CD8-positive, alpha-beta memory T cell (primary cell): Measurements from ENCODE around the gene SIRPB1. TPM values are rescaled to one million over a fixed set of nuclear protein-coding genes. Genes with fewer than 3 reads are reported as not detected.

ENCODE experiments used
- CTCF ChIA-PET: fragments of 350-600 bp; sonication (Branson Sonifier 250); formaldehyde crosslinking; loops from one replicate; lab custom pipeline; 2021; ENCODE audit warnings: antibody characterized with exemption; lab: Charles Lee
- POLR2A ChIA-PET: fragments of 350-600 bp; sonication (Branson Sonifier 250); formaldehyde crosslinking; loops from one replicate; lab custom pipeline; 2021; ENCODE audit warnings: antibody characterized with exemption; lab: Charles Lee
- DNase-seq, 5 donors: peaks; one replicate each; pipeline versions ENCODE4 v3.0.0 to v3.0.0-alpha.2; 2020 to 2022; ENCODE audit warnings: mixed read lengths in 1 of 5
- H3K27ac ChIP-seq: one replicate; pipeline ENCODE4 v1.7.0; 2013; ENCODE audit warnings: low read depth, mild to moderate bottlenecking, low read length, moderate library complexity
- H3K27me3 ChIP-seq: 2 replicates; pipeline ENCODE4 v1.7.0; 2013; ENCODE audit warnings: low read length, mild to moderate bottlenecking; ENCODE audit not compliant: insufficient read depth, poor library complexity, severe bottlenecking
- H3K36me3 ChIP-seq: 2 replicates; pipeline ENCODE4 v1.7.0; 2013; ENCODE audit warnings: mild to moderate bottlenecking, low read length, moderate library complexity; ENCODE audit not compliant: insufficient read depth
- H3K4me1 ChIP-seq: 2 replicates; pipeline ENCODE4 v1.7.0; 2013; ENCODE audit warnings: mild to moderate bottlenecking, low read length, moderate library complexity; ENCODE audit not compliant: insufficient read depth
- H3K4me3 ChIP-seq: 2 replicates; pipeline ENCODE4 v1.7.0; 2013; ENCODE audit warnings: mild to moderate bottlenecking, low read length
- H3K9me3 ChIP-seq: 2 replicates; pipeline ENCODE4 v1.7.0; 2013; ENCODE audit warnings: mild to moderate bottlenecking, low read length
- H3K27ac Mint-ChIP-seq, 8 donors: one replicate each; pipeline ENCODE4 v1.8.0; 2020 to 2021; ENCODE audit warnings: mixed read lengths in 8 of 8, mild to moderate bottlenecking in 6 of 8, inconsistent platforms in 3 of 8, moderate library complexity in 3 of 8
- H3K27me3 Mint-ChIP-seq, 2 donors: one replicate each; pipeline ENCODE4 v1.8.0; 2020 to 2021; ENCODE audit warnings: mixed read lengths in 2 of 2, mild to moderate bottlenecking in 1 of 2, moderate library complexity in 1 of 2
- H3K36me3 Mint-ChIP-seq, 3 donors: one replicate each; pipeline ENCODE4 v1.8.0; 2020 to 2021; ENCODE audit warnings: mixed read lengths in 3 of 3, inconsistent platforms in 1 of 3, mild to moderate bottlenecking in 1 of 3
- H3K4me1 Mint-ChIP-seq, 3 donors: one replicate each; pipeline ENCODE4 v1.8.0; 2020 to 2021; ENCODE audit warnings: mixed read lengths in 3 of 3, inconsistent platforms in 1 of 3, mild to moderate bottlenecking in 1 of 3
- H3K4me3 Mint-ChIP-seq, 7 donors: one replicate each; pipeline ENCODE4 v1.8.0; 2020 to 2021; ENCODE audit warnings: mixed read lengths in 7 of 7, mild to moderate bottlenecking in 6 of 7, moderate library complexity in 4 of 7, inconsistent platforms in 2 of 7
- H3K9me3 Mint-ChIP-seq, 5 donors: one replicate each; pipeline ENCODE4 v1.8.0; 2020 to 2022; ENCODE audit warnings: mixed read lengths in 5 of 5, mild to moderate bottlenecking in 3 of 5, moderate library complexity in 2 of 5, inconsistent platforms in 1 of 5
- polyA plus RNA-seq: library from polyadenylated mRNA; unstranded; fragments of 300-500 nt; fragmentation: Illumina TruSeq; gene quantifications from one replicate; pipeline ENCODE4 v1.2.3, GENCODE V29; 2021
- total RNA-seq, 2 experiments: library from RNA; stranded (reverse); gene quantifications; one replicate each; pipeline ENCODE4 v1.2.3, GENCODE V29; 2021

The SIRPB1 gene
- total and polyA plus RNA-seq, 3 experiments from 2014 or later: 0.93 to 2.3 (median 1.5) TPM

DNA sequence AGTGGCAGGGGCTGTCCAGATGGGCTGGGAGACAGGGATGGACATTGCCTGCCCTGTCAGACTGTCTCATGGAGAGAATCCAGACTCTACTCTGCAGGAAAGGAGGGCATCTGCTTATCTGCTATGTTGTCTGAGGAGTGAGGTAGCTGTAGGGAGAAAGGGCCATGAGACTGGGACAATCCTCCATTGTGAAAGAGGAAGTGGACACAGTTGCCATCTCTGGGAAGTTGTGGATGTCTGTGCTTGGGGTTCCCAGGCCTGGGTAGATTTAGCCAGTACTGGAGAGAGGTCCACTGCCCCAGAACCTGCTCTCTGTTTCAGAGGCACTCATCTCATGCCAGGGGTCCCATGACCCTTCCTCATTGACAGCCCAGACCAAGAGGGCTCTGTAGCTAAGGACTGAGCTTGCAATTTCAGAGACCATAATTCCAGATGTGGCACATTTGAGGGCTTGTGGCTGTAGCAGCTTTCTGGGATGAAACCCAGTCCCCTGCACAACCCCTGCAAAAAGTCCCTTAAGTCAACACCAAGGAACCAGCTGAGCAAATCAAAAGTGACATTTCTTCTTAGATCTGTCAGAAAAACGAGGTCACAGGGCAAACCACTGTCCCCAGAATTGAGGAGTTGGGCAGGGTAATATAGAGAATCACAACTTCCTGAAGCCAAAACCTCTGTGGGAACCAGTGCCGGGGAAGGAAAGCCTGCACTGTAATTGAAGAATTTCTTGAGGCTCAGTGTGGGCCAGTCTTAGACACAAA lies 41.9 kb upstream of the SIRPB1 start:
- Histone ChIP-seq H3K4me3 (no peak overlapping the region), H3K9me3 (no peaks in the 10 kb centered on the region), H3K36me3 (no peaks in the 10 kb centered on the region), H3K27ac (no peak overlapping the region), H3K4me1 (peaks cover 97% of the 10 kb centered on the region), H3K27me3 (no peaks in the 10 kb centered on the region)
- H3K27me3 Mint-ChIP-seq: no peaks in the 10 kb centered on the region
- H3K36me3 Mint-ChIP-seq: peaks cover 0 to 4% (median 0%) of the 10 kb centered on the region in 3 donors
- no peak for DNase-seq
- no peaks in the 10 kb centered on the region for H3K9me3 Mint-ChIP-seq
- H3K4me1 Mint-ChIP-seq: peaks cover 95 to 100% (median 99%) of the 10 kb centered on the region in 3 donors
- ChIA-PET CTCF (interaction anchor here (1.1 kb wide), 1 partner anchor 115 kb away, joined by 3 read pairs; no protein-coding TSS in a partner anchor), POLR2A (no interaction called here)
- peak overlapping the region; percentile 70 to 95 (median 89) for H3K27ac Mint-ChIP-seq
- H3K4me3 Mint-ChIP-seq: peak overlapping the region; percentile 54 to 71 (median 57)

DNA sequence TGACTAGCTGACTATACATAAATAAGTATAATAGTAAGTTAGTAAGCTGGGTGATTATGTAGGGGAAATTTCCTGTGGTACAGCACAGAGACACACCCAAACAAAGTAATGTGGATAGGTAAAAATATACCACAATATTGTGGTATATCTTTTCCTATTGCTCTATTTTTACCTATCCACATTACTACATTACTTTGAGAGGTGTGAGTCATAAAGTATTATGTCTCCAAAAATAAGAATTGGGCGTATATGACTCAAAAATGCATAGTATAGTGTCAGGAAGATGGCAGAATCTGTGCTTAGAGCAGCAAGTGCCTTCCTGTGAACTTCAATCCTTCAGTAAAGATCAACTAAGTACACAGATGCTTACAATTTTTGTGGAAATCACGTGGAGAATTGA lies 40.4 kb upstream of the SIRPB1 start:
- Histone ChIP-seq H3K4me1 (peaks cover 84% of the 10 kb centered on the region), H3K4me3 (no peak overlapping the region), H3K36me3 (no peaks in the 10 kb centered on the region), H3K9me3 (no peaks in the 10 kb centered on the region), H3K27me3 (no peaks in the 10 kb centered on the region), H3K27ac (no peak overlapping the region)
- Mint-ChIP-seq H3K27me3 (no peaks in the 10 kb centered on the region), H3K4me3 (peak overlapping the region; percentile 25 to 89 (median 65)), H3K4me1 (peaks cover 92 to 96% (median 95%) of the 10 kb centered on the region in 3 donors), H3K9me3 (no peaks in the 10 kb centered on the region), H3K36me3 (peaks cover 0 to 4% (median 0%) of the 10 kb centered on the region in 3 donors), H3K27ac (peak overlapping the region; percentile 61 to 94 (median 90))
- ChIA-PET CTCF (interaction anchor here (1.2 to 1.6 kb wide), 2 partner anchors 10 to 11 kb away, joined by 3 read pairs; no protein-coding TSS in a partner anchor), POLR2A (no interaction called here)
- peak in 1 of 5 donors; percentile 27 for DNase-seq

DNA sequence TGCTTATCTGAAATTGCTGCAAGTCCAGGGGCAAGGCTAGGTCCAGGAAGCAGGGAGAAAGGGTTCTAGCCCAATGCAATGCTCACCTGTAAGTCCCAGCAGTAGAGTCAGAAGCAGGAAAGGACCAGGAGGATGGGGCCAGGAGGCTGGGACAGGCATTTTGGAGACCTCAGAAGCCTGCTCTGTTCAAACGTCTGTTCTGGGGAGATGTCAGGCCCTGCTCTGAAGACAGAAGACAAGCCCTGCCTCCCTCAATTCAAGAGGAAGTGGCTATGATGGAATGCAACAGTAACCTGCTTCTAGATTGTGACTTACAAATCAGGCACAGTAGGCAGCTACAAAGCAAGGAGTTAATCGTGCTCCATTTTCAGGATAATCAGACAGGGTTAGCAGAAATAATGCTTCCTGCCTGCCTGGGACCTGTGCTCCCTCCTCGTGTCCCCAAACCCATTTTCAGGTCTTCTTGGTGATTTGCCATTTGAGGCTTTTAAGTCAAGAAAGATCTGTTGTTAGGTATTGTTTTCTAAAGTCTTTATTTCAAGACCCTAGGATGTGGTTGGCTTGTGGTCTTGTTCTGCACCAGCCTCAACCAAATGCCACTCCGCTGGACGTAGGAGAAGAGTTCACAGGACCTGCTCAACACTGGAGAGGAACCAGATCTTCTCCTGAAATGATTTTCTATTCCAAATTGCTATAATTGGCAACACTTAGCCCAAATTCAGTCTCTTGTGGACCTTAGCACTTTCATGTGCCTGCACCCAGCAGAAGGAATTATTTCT lies 37.9 kb upstream of the SIRPB1 start, which contains the start of gene SIRPG:
Gene SIRPG (minus strand): TSS at position 224 of the 779 bp plus-strand sequence. CDS start 65 bp downstream, at position 159.
- peaks cover 92 to 96% (median 95%) of the 10 kb centered on the region in 3 donors for H3K4me1 Mint-ChIP-seq
- ChIA-PET CTCF (no interaction called here), POLR2A (no interaction called here)
- Histone ChIP-seq H3K4me3 (peak within 1 kb of the TSS; percentile 68), H3K27me3 (no peaks in the 10 kb centered on the region), H3K27ac (peak within 1 kb of the TSS; percentile 39), H3K36me3 (no peaks in the 10 kb centered on the region), H3K9me3 (no peaks in the 10 kb centered on the region), H3K4me1 (peaks cover 83% of the 10 kb centered on the region)
- H3K27ac Mint-ChIP-seq: peak within 1 kb of the TSS; percentile 90 to 99 (median 92)
- no peaks in the 10 kb centered on the region for H3K27me3 Mint-ChIP-seq
- peaks cover 5 to 21% (median 17%) of the 10 kb centered on the region in 3 donors for H3K36me3 Mint-ChIP-seq
- H3K4me3 Mint-ChIP-seq: peak within 1 kb of the TSS; percentile 85 to 94 (median 89)
- H3K9me3 Mint-ChIP-seq: peaks cover 0 to 6% (median 4%) of the 10 kb centered on the region in 5 donors
- peak in 1 of 5 donors; percentile 51 for DNase-seq

DNA sequence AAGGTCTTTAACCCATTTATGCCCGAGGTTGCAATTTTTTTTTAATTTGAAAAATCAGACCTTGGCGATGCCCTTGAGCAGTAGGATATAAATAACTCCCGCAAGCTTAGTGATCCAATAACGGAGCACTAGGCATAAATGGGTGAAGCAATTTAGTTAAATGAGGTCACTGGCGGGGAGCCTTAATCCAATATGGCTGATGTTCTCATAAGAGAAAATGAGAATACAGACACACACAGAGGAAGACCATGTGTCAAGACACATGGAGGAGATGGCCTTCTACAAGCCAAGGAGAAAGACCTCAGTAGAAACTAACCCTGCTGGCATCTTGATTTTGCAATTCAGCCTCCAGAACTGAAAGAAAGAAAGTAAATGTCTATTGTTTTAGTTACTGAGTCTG lies 37.0 kb upstream of the SIRPB1 start:
- Mint-ChIP-seq H3K4me3 (peak overlapping the region; percentile 85 to 94 (median 89)), H3K36me3 (peaks cover 5 to 25% (median 19%) of the 10 kb centered on the region in 3 donors), H3K9me3 (peaks cover 0 to 6% (median 4%) of the 10 kb centered on the region in 5 donors), H3K27me3 (no peaks in the 10 kb centered on the region), H3K4me1 (peaks cover 90 to 96% (median 95%) of the 10 kb centered on the region in 3 donors), H3K27ac (peak overlapping the region; percentile 90 to 99 (median 92))
- CTCF ChIA-PET: no interaction called here
- no peaks in the 10 kb centered on the region for H3K9me3 ChIP-seq
- no peak for DNase-seq
- H3K27me3 ChIP-seq: no peaks in the 10 kb centered on the region
- no peaks in the 10 kb centered on the region for H3K36me3 ChIP-seq
- H3K4me3 ChIP-seq: peak overlapping the region; percentile 68
- H3K4me1 ChIP-seq: peaks cover 83% of the 10 kb centered on the region
- peak overlapping the region; percentile 39 for H3K27ac ChIP-seq
- POLR2A ChIA-PET: interaction anchor here (0.7 kb wide), 1 partner anchor 9 kb away, joined by 3 read pairs; no protein-coding TSS in a partner anchor

DNA sequence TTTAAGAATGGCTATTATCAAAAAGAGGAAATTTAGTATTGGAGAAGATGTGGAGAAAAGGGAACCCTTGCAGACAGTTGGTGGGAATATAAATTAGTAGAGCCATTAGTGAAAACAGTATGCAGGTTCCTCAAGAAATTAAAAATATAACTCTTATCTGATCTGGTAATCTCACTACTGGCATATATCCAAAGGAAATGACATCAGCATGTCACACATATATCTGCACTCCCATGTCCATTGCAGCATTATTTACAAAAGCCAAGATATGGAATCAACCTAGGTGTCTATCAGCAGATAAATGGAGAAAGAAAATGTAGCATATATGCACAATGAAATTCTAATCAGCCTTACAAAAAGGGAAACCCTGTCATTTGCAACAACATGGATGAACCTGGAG lies 35.2 kb upstream of the SIRPB1 start:
- H3K4me3 Mint-ChIP-seq: peak overlapping the region; percentile 76 to 92 (median 85)
- Histone ChIP-seq H3K4me3 (peak overlapping the region; percentile 46), H3K27ac (no peak overlapping the region), H3K36me3 (no peaks in the 10 kb centered on the region), H3K9me3 (no peaks in the 10 kb centered on the region), H3K4me1 (peaks cover 83% of the 10 kb centered on the region), H3K27me3 (no peaks in the 10 kb centered on the region)
- peak in 2 of 5 donors; percentile 47 to 59 for DNase-seq
- POLR2A ChIA-PET: no interaction called here
- no peaks in the 10 kb centered on the region for H3K27me3 Mint-ChIP-seq
- H3K27ac Mint-ChIP-seq: peak overlapping the region; percentile 82 to 96 (median 91)
- CTCF ChIA-PET: interaction anchor here (1.0 to 1.5 kb wide), 2 partner anchors 10 to 79 kb away, joined by 4 to 5 read pairs; no protein-coding TSS in a partner anchor
- peaks cover 0 to 7% (median 4%) of the 10 kb centered on the region in 5 donors for H3K9me3 Mint-ChIP-seq
- peaks cover 89 to 96% (median 95%) of the 10 kb centered on the region in 3 donors for H3K4me1 Mint-ChIP-seq
- peaks cover 8 to 27% (median 19%) of the 10 kb centered on the region in 3 donors for H3K36me3 Mint-ChIP-seq

DNA sequence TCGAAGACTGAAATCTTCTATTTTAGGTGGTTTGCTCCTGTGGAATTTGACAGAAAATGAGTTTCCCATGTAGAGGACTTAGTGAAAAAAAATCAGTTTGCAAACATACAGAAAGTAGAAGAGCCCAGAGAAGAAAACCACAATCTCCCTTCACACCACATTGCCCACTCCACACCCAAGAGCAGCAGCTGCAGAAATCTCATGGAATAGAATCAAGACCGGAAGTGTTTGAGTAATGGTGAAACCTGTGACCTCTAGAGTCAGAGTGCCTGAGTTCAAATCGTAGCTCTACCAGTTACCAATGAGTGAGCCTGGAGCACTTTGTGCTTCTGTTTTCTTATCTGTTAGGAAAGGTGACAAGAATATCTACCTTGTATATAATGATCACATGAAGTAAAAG lies 33.2 kb upstream of the SIRPB1 start:
- peaks cover 8% of the 10 kb centered on the region for H3K36me3 ChIP-seq
- peaks cover 75 to 91% (median 87%) of the 10 kb centered on the region in 3 donors for H3K4me1 Mint-ChIP-seq
- H3K27ac Mint-ChIP-seq: peak overlapping the region; percentile 55 to 90 (median 79)
- H3K4me3 Mint-ChIP-seq: peak overlapping the region; percentile 15 to 85 (median 64)
- H3K27me3 ChIP-seq: no peaks in the 10 kb centered on the region
- H3K9me3 ChIP-seq: no peaks in the 10 kb centered on the region
- no peak overlapping the region for H3K27ac ChIP-seq
- POLR2A ChIA-PET: no interaction called here
- H3K4me3 ChIP-seq: peak overlapping the region; percentile 28
- peaks cover 13 to 42% (median 32%) of the 10 kb centered on the region in 3 donors for H3K36me3 Mint-ChIP-seq
- H3K9me3 Mint-ChIP-seq: peaks cover 0 to 7% (median 4%) of the 10 kb centered on the region in 5 donors
- H3K27me3 Mint-ChIP-seq: no peaks in the 10 kb centered on the region
- CTCF ChIA-PET: no interaction called here
- no peak for DNase-seq
- peaks cover 75% of the 10 kb centered on the region for H3K4me1 ChIP-seq

DNA sequence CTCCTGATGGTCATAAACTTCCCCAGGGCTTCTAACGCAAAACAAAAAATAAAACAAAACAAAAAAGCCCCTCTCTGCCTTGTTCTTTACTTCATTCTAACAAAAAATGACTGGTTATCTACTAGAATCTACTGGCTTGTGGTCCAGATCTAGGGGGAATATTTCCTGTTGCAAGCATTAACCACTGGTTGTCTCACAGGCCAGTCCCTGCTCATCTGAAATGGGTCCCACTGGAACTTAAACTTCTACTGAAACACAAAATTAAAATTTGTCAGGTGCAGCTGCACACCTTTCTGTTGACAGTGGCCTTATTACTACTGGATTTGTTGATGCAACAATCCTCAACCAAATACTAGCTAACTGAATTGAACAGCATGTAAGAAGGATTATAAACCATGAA lies 32.3 kb upstream of the SIRPB1 start:
- ChIA-PET CTCF (interaction anchor here (1.2 kb wide), 1 partner anchor 82 kb away, joined by 3 read pairs; no protein-coding TSS in a partner anchor), POLR2A (interaction anchor here (1.2 to 1.5 kb wide), 2 partner anchors 13 to 83 kb away, joined by 3 to 4 read pairs; no protein-coding TSS in a partner anchor)
- no peaks in the 10 kb centered on the region for H3K27me3 ChIP-seq
- Mint-ChIP-seq H3K9me3 (peaks cover 0 to 7% (median 4%) of the 10 kb centered on the region in 5 donors), H3K4me3 (peak overlapping the region; percentile 4 to 77 (median 71)), H3K27me3 (no peaks in the 10 kb centered on the region), H3K4me1 (peaks cover 70 to 91% (median 87%) of the 10 kb centered on the region in 3 donors), H3K36me3 (peaks cover 13 to 50% (median 35%) of the 10 kb centered on the region in 3 donors), H3K27ac (peak overlapping the region in 7 of 8 donors; percentile 4 to 92 (median 67))
- peaks cover 75% of the 10 kb centered on the region for H3K4me1 ChIP-seq
- no peaks in the 10 kb centered on the region for H3K9me3 ChIP-seq
- peaks cover 13% of the 10 kb centered on the region for H3K36me3 ChIP-seq
- H3K27ac ChIP-seq: no peak overlapping the region
- no peak overlapping the region for H3K4me3 ChIP-seq
- DNase-seq: no peak
